BE2C (cell line): ENCODE measurements around the gene MUC5AC.
"Not testable (repeated sequence)": the region's sequence is repeated elsewhere in the genome, so short reads cannot be mapped to it uniquely, and the experiment has no call there.

Experiments used
- DNase-seq: peaks from one replicate; pipeline ENCODE4 v3.0.0-alpha.2; 2020
- H3K27me3 ChIP-seq: fragments of 250-450 bp; sonication (Bioruptor Pico); 2 replicates; pipeline ENCODE4 v1.5.1; 2020; ENCODE audit warnings: mild to moderate bottlenecking
- H3K36me3 ChIP-seq: fragments of 250-450 bp; sonication (Bioruptor Pico); 2 replicates; pipeline ENCODE4 v1.5.1; 2020; ENCODE audit warnings: mild to moderate bottlenecking
- H3K4me1 ChIP-seq: fragments of 250-450 bp; sonication (Bioruptor Pico); 2 replicates; pipeline ENCODE4 v1.5.1; 2020
- H3K4me3 ChIP-seq: 2 replicates; pipeline ENCODE4 v1.5.1; 2011; ENCODE audit warnings: low read depth, low read length
- H3K9me3 ChIP-seq: fragments of 250-450 bp; sonication (Bioruptor Pico); 2 replicates; pipeline ENCODE4 v1.5.1; 2020
- TF ChIP-seq, protein P1 (sequence below): IDR thresholded peaks from 2 replicates; pipeline ENCODE4 v1.5.1; 2012; ENCODE audit warnings: mild to moderate bottlenecking, low read depth, low read length

MUC5AC gene

DNA sequence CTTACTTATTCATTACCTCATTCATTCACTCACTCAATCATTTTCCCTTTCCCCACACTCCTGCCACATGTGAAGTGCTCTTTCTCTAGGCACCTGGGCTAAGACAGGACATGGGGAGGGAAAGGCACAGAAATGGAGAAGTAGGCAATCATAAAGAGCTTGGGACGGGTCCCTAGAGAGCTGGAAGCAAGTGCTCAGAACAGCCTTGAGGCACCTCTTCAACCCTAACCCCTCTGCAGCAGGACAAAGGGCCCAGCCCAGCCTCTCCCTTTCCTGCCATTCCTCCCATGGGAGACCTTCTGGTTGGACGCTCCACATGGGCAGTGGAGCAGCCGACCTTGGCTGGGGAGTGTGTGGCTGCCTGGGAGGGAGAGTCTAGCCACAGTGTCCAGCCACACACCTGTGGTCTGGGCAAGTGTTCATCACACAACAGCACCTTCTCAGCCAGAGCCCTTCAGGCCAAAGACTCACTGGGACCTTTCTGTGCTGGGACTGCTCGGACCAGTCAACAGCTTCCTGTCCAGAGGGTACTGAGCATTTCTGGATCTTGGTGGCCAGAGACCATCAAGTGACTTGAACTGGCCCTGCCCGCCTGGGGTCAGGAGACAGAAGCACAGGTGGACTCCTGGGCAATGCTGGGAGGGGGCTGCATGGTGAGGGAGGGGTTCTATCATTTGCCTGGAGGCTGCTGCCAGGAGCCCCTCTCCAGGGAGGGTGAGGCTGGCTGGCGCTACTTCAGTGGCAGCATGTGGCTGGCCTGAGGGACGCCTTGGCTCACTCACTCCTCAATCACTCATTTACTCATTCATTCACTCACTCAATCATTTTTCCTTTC, 1.0 kb upstream of the MUC5AC start:
- TF ChIP-seq, protein P1, sequence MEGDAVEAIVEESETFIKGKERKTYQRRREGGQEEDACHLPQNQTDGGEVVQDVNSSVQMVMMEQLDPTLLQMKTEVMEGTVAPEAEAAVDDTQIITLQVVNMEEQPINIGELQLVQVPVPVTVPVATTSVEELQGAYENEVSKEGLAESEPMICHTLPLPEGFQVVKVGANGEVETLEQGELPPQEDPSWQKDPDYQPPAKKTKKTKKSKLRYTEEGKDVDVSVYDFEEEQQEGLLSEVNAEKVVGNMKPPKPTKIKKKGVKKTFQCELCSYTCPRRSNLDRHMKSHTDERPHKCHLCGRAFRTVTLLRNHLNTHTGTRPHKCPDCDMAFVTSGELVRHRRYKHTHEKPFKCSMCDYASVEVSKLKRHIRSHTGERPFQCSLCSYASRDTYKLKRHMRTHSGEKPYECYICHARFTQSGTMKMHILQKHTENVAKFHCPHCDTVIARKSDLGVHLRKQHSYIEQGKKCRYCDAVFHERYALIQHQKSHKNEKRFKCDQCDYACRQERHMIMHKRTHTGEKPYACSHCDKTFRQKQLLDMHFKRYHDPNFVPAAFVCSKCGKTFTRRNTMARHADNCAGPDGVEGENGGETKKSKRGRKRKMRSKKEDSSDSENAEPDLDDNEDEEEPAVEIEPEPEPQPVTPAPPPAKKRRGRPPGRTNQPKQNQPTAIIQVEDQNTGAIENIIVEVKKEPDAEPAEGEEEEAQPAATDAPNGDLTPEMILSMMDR = no peak
- DNase-seq = no peak

DNA sequence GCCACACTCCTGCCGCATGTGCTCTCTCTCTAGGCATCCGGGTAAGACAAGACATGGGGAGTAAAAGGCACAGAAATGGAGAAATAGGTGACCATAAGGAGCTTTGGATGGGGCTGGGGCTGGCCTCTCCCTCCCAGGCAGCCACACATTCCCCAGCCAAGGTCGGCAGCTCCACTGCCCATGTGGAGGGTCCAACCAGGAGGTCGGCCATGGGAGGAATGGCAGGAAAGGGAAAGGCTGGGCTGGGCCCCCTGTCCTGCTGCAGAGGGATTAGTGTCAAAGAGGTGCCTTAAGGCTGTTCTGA, 460 bp upstream of the MUC5AC start:
- TF ChIP-seq, protein P1 = no peak
- Histone ChIP-seq H3K27me3 (no peaks in the 10 kb centered on the region), H3K4me1 (no peaks in the 10 kb centered on the region), H3K9me3 (no peaks in the 10 kb centered on the region), H3K4me3 (no peak overlapping the region), H3K36me3 (no peaks in the 10 kb centered on the region)
- DNase-seq = no peak

More for the DNA sequence above, 1.0 kb upstream of the MUC5AC start:
- Histone ChIP-seq H3K4me1 (no peaks in the 10 kb centered on the region), H3K9me3 (no peaks in the 10 kb centered on the region), H3K27me3 (no peaks in the 10 kb centered on the region), H3K36me3 (no peaks in the 10 kb centered on the region), H3K4me3 (no peak overlapping the region)

DNA sequence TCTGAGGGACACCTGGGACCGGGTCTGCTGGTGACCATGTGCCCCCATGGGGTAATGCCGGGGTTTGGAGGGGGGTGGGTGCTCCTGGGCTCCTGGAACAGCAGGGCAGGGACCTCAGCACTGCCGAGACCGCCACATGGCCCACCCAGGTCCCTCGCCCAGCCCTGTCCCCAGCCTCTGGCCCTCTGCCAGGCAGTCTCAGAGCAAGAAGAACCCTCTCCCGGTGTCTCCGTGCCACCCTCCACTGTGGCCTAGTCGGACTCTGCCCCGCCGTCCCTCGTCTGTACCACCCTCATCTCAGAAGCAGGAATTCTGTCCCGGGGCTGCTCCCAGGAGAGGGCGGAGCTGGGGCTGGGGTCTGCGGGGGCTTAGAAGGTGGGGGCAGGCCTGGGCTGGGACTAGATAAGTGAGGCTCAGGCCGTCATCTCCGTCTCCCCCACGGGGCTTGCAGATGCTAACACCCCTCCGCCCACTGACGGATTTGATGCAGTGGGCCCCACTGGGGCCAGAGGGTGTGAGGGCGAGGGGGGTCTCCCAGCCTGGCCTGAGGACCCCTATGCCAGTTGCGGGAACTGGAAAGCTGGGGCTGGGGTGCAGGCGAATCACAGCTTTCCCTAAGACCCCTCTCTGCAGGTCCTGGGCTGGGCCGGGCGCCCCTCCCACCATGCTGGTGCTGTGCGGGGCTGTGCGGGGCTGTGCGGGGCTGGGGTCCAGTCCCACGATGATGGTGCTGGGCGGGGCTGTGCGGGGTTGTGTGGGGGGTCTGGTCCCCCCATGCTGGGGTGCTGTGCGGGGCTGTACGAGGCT, 1.1 kb downstream of the MUC5AC start:
- Histone ChIP-seq H3K4me3 (no peak overlapping the region), H3K36me3 (no peaks in the 10 kb centered on the region), H3K27me3 (no peaks in the 10 kb centered on the region), H3K4me1 (no peaks in the 10 kb centered on the region), H3K9me3 (no peaks in the 10 kb centered on the region)
- DNase-seq = peak; percentile 24
- TF ChIP-seq, protein P1 = no peak

DNA sequence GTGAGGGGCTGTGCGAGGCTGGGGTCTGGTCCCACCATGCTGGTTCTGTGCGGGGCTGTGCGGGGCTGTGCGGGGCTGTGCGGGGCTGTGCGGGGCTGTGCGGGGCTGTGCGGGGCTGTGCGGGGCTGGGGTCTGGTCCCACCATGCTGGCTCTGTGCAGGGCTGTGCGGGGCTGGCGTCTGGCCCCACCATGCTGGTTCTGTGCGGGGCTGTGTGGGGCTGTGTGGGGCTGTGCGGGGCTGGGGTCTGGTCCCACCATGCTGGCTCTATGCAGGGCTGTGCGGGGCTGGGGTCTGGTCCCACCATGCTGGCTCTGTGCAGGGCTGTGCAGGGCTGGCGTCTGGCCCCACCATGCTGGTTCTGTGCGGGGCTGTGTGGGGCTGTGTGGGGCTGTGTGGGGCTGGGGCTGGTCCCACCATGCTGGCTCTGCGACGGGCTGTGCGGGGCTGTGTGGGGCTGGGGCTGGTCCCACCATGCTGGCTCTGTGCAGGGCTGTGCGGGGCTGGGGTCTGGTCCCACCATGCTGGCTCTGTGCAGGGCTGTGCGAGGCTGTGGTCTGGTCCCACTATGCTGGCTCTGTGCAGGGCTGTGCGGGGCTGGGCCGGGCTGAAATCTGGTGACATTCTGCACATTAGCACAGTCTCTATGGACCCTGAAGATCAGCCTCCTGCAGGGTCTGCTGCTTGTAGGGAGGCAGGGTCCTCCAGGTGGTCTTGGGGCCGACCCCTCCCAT, 1.9 kb downstream of the MUC5AC start:
- H3K27me3 ChIP-seq, H3K4me3 ChIP-seq, H3K4me1 ChIP-seq, H3K36me3 ChIP-seq, H3K9me3 ChIP-seq, DNase-seq: not testable (repeated sequence)

DNA sequence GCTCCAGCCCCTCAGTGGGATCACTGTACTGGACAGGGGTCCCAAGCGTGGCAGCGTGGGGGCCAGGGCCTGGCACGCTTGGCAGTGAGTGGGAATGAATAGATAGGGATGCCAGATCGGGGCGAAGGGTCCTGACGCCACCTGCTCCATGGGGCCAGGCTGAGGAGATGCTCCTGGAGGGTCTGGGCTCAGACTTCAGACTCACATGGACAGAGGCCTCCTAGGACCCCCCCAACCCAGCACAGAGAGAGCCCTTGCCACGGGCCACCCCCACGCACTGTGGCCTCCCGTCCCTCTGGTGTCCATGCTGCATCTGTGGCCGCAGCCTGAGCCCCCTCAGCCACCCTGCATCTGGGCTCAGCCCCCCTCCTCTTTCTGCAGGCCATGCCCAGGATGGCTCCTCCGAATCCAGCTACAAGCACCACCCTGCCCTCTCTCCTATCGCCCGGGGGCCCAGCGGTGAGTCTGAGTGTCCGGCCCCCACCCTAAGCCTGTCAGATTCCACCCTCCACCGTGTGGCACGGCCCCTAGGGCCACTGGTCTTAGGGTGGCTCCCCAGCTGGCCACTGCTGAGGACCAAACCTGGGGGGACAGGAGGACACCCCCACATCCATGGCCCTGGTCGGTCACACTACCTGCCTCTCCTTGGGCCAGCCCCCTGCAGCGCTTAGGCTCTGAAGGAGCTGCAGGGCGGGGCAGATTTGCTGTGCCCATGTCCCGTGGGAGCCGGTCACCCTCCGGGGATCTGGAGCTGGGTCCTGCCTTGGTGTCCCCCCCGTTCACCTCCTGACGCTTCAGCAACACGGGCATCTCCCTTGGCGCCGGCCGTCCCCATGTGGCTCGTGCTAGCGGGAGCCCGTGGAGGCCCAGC, 2.7 kb downstream of the MUC5AC start:
- Histone ChIP-seq H3K27me3 (no peaks in the 10 kb centered on the region), H3K4me3 (no peak overlapping the region), H3K36me3 (no peaks in the 10 kb centered on the region), H3K4me1 (no peaks in the 10 kb centered on the region), H3K9me3 (no peaks in the 10 kb centered on the region)
- TF ChIP-seq, protein P1 = no peak
- no peak for DNase-seq
